HCT116 (cell line): ENCODE data around the gene KCNK10. TPM values are rescaled to one million over a fixed set of nuclear protein-coding genes. Genes with fewer than 3 reads are reported as not detected.

ENCODE experiments used
- ATAC-seq: fragments of 200-7000 bp; cut with Tn5 transposase; 2 replicates; pipeline ENCODE4 v1.9.1; 2020; ENCODE audit warnings: mild to moderate bottlenecking, moderate library complexity
- BruUV-seq: library from RNA; stranded (reverse); fragments of 400-500 nt; replicated peaks from 2 replicates; lab custom pipeline; 2021; lab: Mats Ljungman, UMichigan
- CTCF ChIA-PET: fragments of 300-600 bp; sonication (Branson Sonifier 250); formaldehyde crosslinking; loops from one replicate; lab custom pipeline; 2021; ENCODE audit warnings: antibody characterized with exemption; lab: Charles Lee
- POLR2A ChIA-PET: fragments of 300-600, 350-600 bp; sonication (Branson Sonifier 250); formaldehyde crosslinking; loops from one replicate; lab custom pipeline; 2021; ENCODE audit warnings: antibody characterized with exemption; lab: Charles Lee
- RAD21 ChIA-PET, 2 experiments: fragments of 300-600 bp; sonication (Branson Sonifier 250); formaldehyde crosslinking; loops; one replicate each; lab custom pipeline; 2023; ENCODE audit warnings: low total read pairs in 2 of 2; ENCODE audit not compliant: uncharacterized antibody in 2 of 2, unreplicated experiment in 2 of 2, low non-redundant PET in 1 of 2; lab: Charles Lee
- DNase-seq: peaks from one replicate; pipeline ENCODE4 v3.0.0-alpha.2; 2010; ENCODE audit warnings: low read depth, low spot score
- H2AFZ ChIP-seq: fragments of 200-600 bp; shearing (Covaris generic), sonication (generic); 2 replicates; pipeline ENCODE4 v1.6.1; 2017; ENCODE audit warnings: low read depth, mixed run types, mixed read lengths, antibody characterized with exemption, low read length; ENCODE audit not compliant: poor library complexity, severe bottlenecking
- H3K27ac ChIP-seq: 2 replicates; pipeline ENCODE4 v1.5.1; 2012; ENCODE audit warnings: low read depth, low read length
- H3K27me3 ChIP-seq: fragments of 200-600 bp; sonication (generic); 2 replicates; pipeline ENCODE4 v1.6.1; 2016; ENCODE audit warnings: mixed run types, low read length, mixed read lengths; ENCODE audit not compliant: insufficient read depth
- H3K36me3 ChIP-seq, 2 experiments: fragments of 200-500 bp in 1 of 2; fragments of 200-600 bp in 1 of 2; sonication (Bioruptor generic) in 1 of 2; sonication (generic) in 1 of 2; 2 replicates each; pipeline versions ENCODE4 v1.5.1 to v1.6.1; 2014 to 2016; ENCODE audit warnings: low read length in 2 of 2, inconsistent platforms in 1 of 2, mixed read lengths in 1 of 2, mixed run types in 1 of 2; ENCODE audit not compliant: insufficient read depth in 2 of 2, control insufficient read depth in 1 of 2
- H3K4me1 ChIP-seq, 2 experiments: fragments of 200-600 bp in 1 of 2; sonication (generic) in 1 of 2; 2 replicates each; pipeline versions ENCODE4 v1.5.1 to v1.6.1; 2012 to 2017; ENCODE audit warnings: low read length in 2 of 2, inconsistent platforms in 1 of 2, mild to moderate bottlenecking in 1 of 2, mixed read lengths in 1 of 2, mixed run types in 1 of 2, moderate library complexity in 1 of 2; ENCODE audit not compliant: insufficient read depth in 2 of 2, control insufficient read depth in 1 of 2
- H3K4me2 ChIP-seq: fragments of 200-600 bp; sonication (generic); 2 replicates; pipeline ENCODE4 v1.6.1; 2017; ENCODE audit warnings: mixed run types, low read length, mixed read lengths
- H3K4me3 ChIP-seq, 2 experiments: fragments of 200-600 bp in 1 of 2; sonication (generic) in 1 of 2; replicated peaks in 1 of 2; 2 replicates each; pipeline ENCODE4 v1.5.1; 2011 to 2016; ENCODE audit warnings: low read length in 2 of 2, control low read depth in 1 of 2, low read depth in 1 of 2, mild to moderate bottlenecking in 1 of 2, mixed read lengths in 1 of 2, mixed run types in 1 of 2
- H3K79me2 ChIP-seq: fragments of 200-600 bp; sonication (generic); 2 replicates; pipeline ENCODE4 v1.6.1; 2017; ENCODE audit warnings: mild to moderate bottlenecking, mixed run types, low read length, moderate library complexity, mixed read lengths; ENCODE audit not compliant: insufficient read depth
- H3K9ac ChIP-seq: fragments of 200-600 bp; sonication (generic); 2 replicates; pipeline ENCODE4 v1.6.1; 2016; ENCODE audit warnings: low read length, mixed read lengths
- H3K9me2 ChIP-seq: fragments of 200-600 bp; sonication (generic), shearing (Covaris generic); 2 replicates; pipeline ENCODE4 v1.6.1; 2017; ENCODE audit warnings: mixed run types, mild to moderate bottlenecking, moderate library complexity; ENCODE audit not compliant: insufficient read depth
- H3K9me3 ChIP-seq, 2 experiments: fragments of 200-500 bp in 1 of 2; fragments of 200-600 bp in 1 of 2; sonication (Bioruptor generic) in 1 of 2; sonication (generic) in 1 of 2; 2 replicates each; pipeline ENCODE4 v1.6.1; 2014 to 2017; ENCODE audit warnings: low read length in 2 of 2, mixed read lengths in 2 of 2, inconsistent platforms in 1 of 2, low read depth in 1 of 2, mild to moderate bottlenecking in 1 of 2, mixed run types in 1 of 2, moderate library complexity in 1 of 2; ENCODE audit not compliant: control insufficient read depth in 1 of 2, insufficient read depth in 1 of 2
- H4K20me1 ChIP-seq: fragments of 200-600 bp; sonication (generic), shearing (Covaris generic); 2 replicates; pipeline ENCODE4 v1.6.1; 2017; ENCODE audit warnings: mixed run types, mild to moderate bottlenecking, moderate library complexity; ENCODE audit not compliant: insufficient read depth
- CBX3 ChIP-seq: IDR thresholded peaks from 2 replicates; pipeline ENCODE4 v1.6.1; 2012; ENCODE audit warnings: low read depth
- ELF1 ChIP-seq: IDR thresholded peaks from 2 replicates; pipeline ENCODE4 v1.6.1; 2012; ENCODE audit warnings: low read depth, borderline replicate concordance
- EZH2 ChIP-seq: fragments of 200-600 bp; sonication (generic); IDR thresholded peaks from 2 replicates; pipeline ENCODE4 v1.6.1; 2017; ENCODE audit warnings: antibody characterized with exemption, mixed run types
- FOSL1 ChIP-seq: IDR thresholded peaks from 2 replicates; pipeline ENCODE4 v1.6.1; 2012; ENCODE audit warnings: low read depth
- POLR2AphosphoS5 ChIP-seq: IDR thresholded peaks from 2 replicates; pipeline ENCODE4 v1.6.1; 2011; ENCODE audit warnings: mild to moderate bottlenecking, low read depth, low read length, moderate library complexity
- RAD21 ChIP-seq: IDR thresholded peaks from 2 replicates; pipeline ENCODE4 v1.6.1; 2012; ENCODE audit warnings: low read depth, mild to moderate bottlenecking
- SIN3A ChIP-seq: IDR thresholded peaks from 2 replicates; pipeline ENCODE4 v1.6.1; 2012; ENCODE audit warnings: low read depth
- YY1 ChIP-seq: IDR thresholded peaks from 2 replicates; pipeline ENCODE4 v1.6.1; 2011; ENCODE audit warnings: low read length, low read depth, moderate library complexity, mild to moderate bottlenecking; ENCODE audit not compliant: insufficient replicate concordance; ENCODE audit errors: extremely low read depth
- intact Hi-C: fragments of 100-400 bp; cut with micrococcal nuclease; formaldehyde crosslinking; loops from 2 replicates; pipeline ENCODE4 v1.10.0; 2022
- total RNA-seq: library from RNA; stranded (reverse); gene quantifications from one replicate; pipeline ENCODE4 v1.2.1, GENCODE V29; 2021; ENCODE audit not compliant: unreplicated experiment
- TF ChIP-seq, protein P1 (sequence below): IDR thresholded peaks from 2 replicates; pipeline ENCODE4 v1.6.1; 2012; ENCODE audit warnings: low read depth

KCNK10 gene
- total RNA-seq, 1 experiment from 2014 or later = not detected

DNA sequence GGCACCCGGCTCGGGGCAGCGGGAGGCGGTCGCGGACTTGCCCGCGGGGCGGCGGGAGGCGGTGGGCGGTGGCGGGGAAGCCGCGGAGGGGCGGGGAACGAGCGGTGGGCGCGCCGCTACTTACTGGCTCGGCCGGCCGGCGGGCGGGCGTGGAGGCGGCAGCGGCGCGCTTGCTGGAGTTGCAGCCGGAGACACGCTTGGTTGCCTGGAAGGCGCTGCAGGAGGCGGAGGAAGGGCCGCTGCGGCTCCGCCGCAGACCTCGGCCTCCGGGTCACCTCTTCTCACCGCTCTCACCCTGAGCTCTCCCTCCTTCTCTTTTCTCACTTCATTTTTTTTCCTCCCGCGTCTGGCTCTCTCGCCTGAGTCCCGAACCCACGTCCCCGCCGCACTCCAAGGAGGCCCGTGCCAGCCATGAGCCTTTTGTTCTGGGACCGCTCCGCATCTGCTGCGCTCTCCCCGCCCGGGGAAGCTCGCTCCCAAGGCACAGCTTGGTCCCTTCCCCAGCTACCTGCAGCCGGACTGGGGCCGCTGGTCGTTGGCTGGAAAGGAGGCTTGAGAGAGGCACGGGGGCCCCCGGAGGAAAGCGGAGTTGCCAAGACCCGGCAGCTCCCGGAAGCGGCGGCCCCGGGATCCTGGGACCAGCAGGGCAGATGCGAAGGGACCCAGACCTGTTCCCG is 592 bp upstream of the KCNK10 start:
- Histone ChIP-seq H3K4me2 (no peak overlapping the region), H3K9me2 (no peaks in the 10 kb centered on the region), H3K79me2 (no peaks in the 10 kb centered on the region), H3K9ac (no peak overlapping the region), H4K20me1 (no peaks in the 10 kb centered on the region), H3K27ac (no peak overlapping the region), H2AFZ (no peak overlapping the region), H3K36me3 (no peaks in the 10 kb centered on the region), H3K4me3 (no peak overlapping the region), H3K4me1 (no peaks in the 10 kb centered on the region), H3K27me3 (peaks cover 22% of the 10 kb centered on the region), H3K9me3 (no peaks in the 10 kb centered on the region)
- ChIA-PET CTCF (no interaction called here), POLR2A (no interaction called here), RAD21 (no interaction called here)
- intact Hi-C loops = no loop called here
- no peak for ATAC-seq
- DNase-seq = no peak
- TF ChIP-seq, protein P1, sequence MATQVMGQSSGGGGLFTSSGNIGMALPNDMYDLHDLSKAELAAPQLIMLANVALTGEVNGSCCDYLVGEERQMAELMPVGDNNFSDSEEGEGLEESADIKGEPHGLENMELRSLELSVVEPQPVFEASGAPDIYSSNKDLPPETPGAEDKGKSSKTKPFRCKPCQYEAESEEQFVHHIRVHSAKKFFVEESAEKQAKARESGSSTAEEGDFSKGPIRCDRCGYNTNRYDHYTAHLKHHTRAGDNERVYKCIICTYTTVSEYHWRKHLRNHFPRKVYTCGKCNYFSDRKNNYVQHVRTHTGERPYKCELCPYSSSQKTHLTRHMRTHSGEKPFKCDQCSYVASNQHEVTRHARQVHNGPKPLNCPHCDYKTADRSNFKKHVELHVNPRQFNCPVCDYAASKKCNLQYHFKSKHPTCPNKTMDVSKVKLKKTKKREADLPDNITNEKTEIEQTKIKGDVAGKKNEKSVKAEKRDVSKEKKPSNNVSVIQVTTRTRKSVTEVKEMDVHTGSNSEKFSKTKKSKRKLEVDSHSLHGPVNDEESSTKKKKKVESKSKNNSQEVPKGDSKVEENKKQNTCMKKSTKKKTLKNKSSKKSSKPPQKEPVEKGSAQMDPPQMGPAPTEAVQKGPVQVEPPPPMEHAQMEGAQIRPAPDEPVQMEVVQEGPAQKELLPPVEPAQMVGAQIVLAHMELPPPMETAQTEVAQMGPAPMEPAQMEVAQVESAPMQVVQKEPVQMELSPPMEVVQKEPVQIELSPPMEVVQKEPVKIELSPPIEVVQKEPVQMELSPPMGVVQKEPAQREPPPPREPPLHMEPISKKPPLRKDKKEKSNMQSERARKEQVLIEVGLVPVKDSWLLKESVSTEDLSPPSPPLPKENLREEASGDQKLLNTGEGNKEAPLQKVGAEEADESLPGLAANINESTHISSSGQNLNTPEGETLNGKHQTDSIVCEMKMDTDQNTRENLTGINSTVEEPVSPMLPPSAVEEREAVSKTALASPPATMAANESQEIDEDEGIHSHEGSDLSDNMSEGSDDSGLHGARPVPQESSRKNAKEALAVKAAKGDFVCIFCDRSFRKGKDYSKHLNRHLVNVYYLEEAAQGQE = no peak
- no peak for TF ChIP-seq YY1
- no TSS peak for BruUV-seq

DNA sequence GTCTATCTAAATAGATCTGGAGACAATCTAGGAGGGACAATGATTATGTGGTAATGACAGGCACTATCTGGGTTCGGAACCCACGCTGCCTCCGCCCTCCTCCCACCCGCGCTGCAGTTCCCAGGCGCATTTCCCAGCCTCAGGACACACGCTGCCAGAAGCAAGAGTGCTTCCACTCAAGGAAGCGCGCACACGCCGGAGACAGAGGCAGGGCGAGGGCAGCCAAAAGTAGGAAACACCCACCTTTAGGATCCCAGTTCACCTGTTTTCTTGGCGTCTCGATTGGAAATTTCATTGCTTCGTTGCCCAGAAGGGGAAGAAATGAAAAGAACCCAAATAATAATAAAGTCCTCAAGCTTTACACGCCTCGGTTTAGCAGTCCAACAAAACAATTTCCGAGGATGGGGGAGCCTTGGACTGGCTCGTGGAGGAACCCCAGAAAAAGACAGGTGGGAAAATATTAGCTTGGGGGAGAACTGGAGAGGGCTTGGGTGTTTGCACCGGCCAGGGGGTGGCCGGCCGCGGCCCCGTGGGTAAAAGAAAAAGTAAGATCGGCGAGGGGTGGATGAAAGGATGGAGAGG is 474 bp downstream of the KCNK10 start:
- no TSS peak for BruUV-seq
- H3K79me2 ChIP-seq = no peaks in the 10 kb centered on the region
- H3K27me3 ChIP-seq = peaks cover 12% of the 10 kb centered on the region
- CTCF ChIA-PET = no interaction called here
- intact Hi-C loops = no loop called here
- H3K9me2 ChIP-seq = no peaks in the 10 kb centered on the region
- no peaks in the 10 kb centered on the region for H3K4me1 ChIP-seq
- H2AFZ ChIP-seq = no peak overlapping the region
- no peak overlapping the region for H3K9ac ChIP-seq
- DNase-seq (no peak), ATAC-seq (no peak)
- RAD21 ChIA-PET = no interaction called here
- POLR2A ChIA-PET = no interaction called here
- no peaks in the 10 kb centered on the region for H3K9me3 ChIP-seq
- H3K4me2 ChIP-seq = no peak overlapping the region
- H3K27ac ChIP-seq = no peak overlapping the region
- H4K20me1 ChIP-seq = no peaks in the 10 kb centered on the region
- H3K4me3 ChIP-seq = no peak overlapping the region
- no peaks in the 10 kb centered on the region for H3K36me3 ChIP-seq
- TF ChIP-seq CBX3 = no peak
- TF ChIP-seq ELF1 = no peak
- TF ChIP-seq POLR2AphosphoS5 = no peak
- no peak for TF ChIP-seq YY1
- TF ChIP-seq RAD21 = no peak
- TF ChIP-seq, protein P1 = no peak
- no peak for TF ChIP-seq EZH2
- no peak for TF ChIP-seq FOSL1
- TF ChIP-seq SIN3A = no peak
